Stimulated activated CD4-positive, alpha-beta T cell treated with anti-CD3 and anti-CD28 coated beads, Interleukin-1b, Interleukin-23, amount 100 ng/mL, for 24 hours (primary cell): Measurements from ENCODE around the gene GALNT1.

Experiments
- DNase-seq, 4 experiments: peaks; one replicate each; pipeline ENCODE4 v3.0.0-alpha.2; 2020; ENCODE audit warnings: low read depth in 4 of 4, low spot score in 1 of 4

Gene GALNT1

DNA sequence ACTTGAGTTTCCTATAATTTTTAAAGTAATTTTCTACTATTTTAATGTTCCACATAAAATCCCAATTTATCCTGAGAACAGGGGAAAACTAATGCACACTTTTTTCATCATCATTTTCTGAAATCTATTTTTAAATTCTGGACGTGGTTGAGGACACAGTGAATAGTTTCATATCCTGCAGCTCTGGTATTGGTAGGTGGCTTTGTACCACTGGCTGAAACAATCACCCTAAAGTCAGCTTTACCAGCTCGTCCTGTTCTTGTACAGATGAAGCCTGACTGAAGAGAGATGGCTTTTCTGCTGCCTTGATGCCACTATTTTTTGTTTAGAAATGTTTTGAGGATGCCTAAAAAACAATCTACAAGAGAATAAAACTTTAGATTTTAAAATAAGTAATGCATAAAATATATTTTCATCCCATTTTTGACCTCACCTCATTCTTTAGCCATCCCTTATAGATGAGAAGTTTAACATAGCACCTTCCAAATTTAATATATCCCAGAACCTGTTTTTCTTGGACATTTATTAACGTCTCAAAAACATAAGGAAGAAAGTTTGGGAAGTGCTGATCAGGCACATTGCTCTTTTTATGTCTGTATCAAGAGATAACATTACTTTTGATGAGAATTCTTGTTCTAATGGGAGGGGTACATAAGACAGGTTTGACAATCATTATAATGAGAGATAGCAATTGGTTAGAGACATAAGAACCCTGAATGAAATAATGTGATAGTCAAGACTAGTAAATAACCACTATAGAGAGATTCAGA, 80.9 kb downstream of the GALNT1 start:
- no peak for DNase-seq

DNA sequence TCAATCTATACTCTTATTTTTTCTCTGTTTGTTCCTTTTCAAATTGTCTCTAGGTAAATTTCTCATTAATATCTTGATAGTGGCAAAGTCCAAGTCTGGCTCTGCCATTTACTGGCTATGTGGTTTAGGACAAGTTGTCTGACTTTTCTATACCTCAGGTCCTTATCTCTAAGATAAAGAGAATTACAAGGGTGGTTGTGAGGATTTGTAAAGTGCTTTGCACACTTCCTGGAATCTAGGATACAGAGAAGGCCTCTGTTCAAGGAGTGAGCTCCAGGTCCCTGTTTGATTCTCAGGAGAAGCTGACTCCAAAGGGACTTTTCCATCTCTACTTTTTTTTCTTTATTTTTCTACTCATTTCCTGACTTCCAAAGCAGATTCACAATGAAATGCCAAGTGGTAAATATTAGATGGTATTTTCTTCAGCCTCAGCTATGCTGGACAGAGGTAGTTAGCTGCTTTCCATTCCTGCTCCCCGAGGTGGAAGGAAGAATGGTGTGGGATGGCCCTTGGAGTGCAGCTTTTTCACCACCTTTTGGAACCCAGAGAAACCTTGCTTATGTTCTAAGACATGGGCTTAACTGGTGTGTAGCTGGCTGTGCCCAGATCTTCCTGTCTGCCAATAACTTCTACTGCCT, 90.5 kb downstream of the GALNT1 start:
- no peak for DNase-seq

DNA sequence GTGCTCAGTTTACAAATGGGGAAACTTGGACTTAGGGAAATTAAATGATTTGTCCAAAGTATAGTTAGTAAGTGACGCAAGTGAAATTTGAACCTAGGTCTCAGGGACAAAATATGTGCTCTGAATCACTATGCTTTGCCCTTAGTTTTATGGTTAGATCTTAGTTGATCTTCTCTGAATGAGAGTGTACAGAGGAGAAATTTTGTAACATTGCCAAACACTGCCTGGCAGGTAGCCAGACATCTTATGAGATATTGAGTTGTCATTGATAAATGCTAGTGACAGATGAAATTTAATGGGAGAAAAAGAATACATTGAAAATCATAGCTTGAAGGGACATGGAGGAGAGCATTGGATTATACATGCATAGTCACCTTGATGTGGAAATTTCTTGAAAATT, 91.4 kb downstream of the GALNT1 start:
- DNase-seq = no peak

DNA sequence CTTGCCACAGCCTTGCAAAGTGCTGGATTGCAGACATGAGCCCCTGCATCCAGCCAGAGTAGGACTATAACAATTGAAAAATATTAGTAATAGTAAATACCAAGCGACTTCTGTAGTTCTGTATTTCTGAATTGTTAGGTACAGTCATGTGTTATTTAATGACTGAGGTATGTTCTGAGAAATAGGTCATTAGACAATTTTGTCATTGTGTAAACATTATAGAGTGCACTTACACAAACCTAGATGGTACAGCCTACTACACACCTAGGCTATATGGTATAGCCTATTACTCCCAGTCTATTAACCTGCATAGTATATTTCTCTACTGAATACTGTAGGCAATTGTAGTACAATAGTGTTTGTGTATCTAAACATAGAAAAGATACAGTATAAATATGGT, 92.1 kb downstream of the GALNT1 start:
- DNase-seq = no peak

DNA sequence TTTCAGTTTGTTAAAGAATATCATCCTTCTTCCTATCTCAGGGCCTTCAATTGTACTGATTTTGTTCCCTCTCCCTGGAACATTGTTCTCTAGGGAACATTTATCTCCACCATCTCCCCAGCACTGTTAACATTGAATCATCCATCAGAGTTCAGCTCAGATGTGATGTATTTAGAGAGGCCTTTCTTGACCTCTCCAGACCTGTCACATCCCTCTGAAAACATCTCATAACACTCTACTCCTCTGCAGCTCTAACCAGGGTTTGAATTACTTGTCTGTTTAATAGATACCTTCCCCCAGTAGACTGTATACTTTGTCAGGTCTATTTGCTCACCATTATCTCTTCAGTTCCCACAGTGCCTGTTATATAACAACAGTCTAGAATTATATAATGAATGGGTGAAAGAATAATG, 98.6 kb downstream of the GALNT1 start:
- DNase-seq = no peak

DNA sequence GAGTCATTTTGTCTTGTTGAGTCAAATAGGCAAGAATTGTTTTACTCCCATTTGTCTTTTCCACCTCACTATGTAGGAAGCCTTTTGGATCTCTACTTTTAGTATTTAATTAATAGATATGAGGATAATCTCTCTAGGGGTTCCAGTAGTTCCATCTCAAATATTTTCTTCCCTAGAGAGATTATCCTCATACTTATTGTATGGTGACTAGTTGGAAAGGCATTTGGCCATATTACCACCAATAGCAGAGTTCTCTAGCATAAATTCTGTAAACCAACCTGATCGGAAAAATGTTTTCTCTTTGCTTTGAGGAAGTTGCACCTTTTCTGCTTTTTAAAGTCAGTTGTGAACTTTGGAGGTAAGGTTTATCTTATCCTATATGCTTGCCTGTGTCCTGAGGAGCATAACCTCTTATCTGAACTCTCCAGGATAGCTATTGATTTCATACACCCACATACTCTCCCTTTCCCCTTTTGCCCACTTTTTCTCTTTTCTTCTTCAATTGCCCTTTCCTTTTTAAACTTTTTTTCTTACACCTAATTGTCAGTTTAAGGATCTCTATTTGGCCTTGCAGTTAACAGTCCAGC, 100.8 kb downstream of the GALNT1 start:
- no peak for DNase-seq

DNA sequence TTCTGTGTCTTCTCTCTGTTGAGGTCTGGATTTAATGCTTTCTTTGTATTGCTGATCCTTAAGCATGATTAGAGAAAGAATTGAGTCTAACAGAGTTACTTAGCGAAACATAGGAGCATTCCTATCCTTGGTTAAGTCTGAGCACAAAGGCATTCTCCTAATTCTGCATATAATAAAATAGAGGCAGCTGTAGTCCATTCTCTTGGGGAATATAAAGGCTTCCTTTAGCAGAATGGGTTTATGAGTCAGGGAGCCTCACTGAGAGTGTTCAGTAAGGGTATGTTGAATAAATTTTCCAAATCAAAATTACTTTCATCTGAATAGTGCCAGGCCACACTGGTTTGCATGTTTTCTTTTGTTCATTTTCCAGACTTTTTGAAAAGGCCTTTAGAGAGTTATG, 101.5 kb downstream of the GALNT1 start:
- no peak for DNase-seq

DNA sequence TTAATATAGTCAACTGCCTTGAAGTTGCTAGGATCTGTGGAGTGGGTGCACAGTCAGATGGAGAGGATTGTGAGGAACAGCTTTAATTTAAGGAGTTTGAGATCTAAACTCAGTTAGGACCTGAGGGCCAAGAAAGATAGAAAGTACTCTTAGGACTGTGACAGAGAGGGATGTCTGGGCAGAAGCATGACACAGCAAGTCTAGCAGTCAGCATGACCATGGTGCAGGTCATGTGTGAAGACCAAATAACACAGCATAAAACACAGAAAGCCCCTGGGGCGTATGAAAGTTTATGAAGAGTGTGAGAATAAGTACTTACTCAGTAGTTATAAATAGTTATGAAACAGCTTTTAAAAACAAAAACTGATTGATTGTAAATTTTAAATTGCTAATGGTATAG, 107.2 kb downstream of the GALNT1 start:
- DNase-seq = no peak

DNA sequence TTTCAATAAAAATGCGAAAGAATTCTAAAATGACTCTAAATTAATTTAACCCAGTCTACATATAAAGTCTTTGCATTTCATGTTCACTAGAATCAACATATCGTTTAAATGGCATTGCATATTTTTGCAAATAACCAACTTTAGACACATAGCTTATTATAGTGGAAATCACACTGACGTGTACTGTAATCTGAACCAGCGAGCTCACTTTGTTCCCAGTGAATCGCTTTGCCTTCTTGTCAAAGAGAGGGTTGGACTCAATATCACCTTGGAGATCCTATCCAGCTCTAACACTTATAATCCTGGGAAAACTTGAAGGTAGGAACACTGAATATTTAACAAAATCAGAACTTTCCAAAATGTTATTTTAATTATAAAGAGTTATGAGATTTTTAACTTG, 108.2 kb downstream of the GALNT1 start:
- DNase-seq = no peak

DNA sequence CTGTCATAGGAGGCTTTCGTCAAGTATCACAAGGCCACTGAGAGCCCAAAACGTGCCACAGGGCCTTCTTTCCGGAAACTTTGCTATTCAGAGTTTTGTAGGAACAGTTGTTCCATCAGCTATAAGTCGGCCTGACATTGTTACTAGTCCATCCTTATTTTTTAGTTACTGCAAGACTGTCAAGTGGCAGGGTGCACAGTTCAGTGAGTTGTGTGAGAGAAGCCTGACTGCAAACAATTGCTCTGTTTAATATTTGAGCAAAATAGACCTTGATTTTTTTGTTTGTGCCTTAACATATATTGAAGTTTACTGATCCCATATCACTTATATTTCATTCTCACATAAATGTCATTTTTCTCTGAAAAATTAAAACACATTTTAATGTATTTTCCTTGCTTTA, 110.1 kb downstream of the GALNT1 start:
- no peak for DNase-seq

DNA sequence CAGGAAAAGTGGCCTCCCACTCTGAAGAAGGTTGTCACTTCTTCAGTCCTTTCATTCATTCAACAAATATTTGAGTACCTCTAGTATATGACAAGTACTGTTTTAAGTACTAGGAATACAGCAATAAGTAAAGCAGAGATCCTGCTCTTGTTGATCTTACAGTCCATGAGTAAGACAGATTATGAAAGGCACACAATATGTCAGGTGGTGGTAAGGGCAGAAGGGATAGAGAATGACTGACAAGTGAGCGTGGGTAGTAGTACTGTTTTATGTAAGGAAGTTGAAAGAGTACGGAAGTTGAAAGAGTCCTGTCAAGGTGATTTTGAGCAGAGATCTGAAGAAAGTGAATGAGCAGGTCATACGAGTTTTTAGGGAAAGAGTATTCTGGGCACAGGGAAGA, 111.3 kb downstream of the GALNT1 start:
- no peak for DNase-seq

DNA sequence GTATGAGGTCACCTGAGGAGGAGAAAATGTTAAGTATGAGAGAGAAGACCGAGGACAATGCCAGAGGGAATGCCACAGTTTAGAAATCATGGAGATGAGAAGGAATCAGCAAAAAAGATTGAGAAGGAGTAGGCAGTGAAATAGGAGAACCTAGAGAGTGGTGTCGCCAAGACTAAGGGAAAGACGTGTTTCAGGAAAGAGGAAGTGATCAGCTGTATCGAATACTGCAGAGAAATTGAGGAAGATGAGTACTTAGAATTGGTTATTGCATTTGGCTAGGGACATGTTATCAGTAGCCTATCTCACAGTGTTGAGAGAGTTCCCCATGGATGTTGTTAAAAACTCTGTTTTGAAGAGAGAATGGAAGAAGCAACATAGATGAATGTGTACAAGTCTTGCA, 112.3 kb downstream of the GALNT1 start:
- DNase-seq = no peak

DNA sequence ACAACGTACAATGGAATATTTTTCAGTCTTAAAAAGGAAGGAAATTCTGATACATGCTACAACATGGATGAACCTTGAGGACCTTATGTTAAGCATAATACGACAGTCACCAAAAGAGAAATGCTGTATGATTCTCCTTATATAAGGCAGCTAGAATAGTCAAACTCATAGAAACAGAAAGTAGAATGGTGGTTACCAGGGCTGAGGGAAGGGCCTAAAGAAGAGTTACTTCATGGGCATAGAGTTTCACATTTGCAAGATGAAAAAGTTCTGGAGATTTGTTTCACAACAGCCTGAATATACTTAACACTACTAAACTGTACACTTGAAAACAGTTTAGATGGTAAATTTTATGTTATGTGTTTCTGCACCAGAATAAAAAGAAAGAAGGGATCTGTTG, 113.3 kb downstream of the GALNT1 start:
- no peak for DNase-seq

DNA sequence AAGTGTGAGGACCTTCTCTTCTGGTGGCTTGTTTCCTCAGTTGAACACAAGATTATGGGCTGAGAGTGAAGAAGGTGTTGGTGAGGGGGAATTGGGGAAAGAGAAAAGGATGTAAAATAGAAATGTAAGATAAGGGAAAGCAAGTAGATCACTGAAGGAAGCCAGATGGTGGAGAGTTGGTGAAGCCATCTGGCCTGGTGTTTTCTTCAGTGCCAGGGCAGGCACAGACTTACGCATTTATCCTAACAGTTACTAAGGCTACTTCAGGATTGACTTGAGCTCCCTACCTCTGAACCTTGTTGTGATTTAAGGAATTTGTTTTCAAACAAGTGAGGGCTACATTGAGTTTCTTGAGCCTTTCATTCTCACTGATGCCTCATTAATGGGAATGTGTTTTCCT, 113.8 kb downstream of the GALNT1 start:
- DNase-seq = no peak

DNA sequence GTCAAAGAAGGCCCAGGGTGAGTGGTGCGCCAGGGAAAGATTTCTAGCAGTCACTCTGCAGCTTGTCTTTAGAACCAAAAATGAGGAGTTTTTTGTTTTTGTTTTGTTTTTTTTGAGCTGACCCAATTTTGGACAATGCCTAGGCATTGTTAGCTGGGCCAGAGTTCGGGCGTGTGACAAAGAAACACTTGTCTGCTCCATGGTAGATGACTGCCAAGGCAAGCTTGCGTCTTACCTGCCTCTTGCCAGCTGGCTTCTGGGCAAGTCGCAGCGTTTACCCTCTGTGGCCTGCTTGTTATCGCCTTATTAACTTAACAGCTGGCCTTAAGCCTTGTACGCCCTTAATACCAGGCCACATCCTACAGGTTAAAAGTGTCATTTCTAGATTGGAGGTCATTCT, 114.3 kb downstream of the GALNT1 start:
- no peak for DNase-seq

DNA sequence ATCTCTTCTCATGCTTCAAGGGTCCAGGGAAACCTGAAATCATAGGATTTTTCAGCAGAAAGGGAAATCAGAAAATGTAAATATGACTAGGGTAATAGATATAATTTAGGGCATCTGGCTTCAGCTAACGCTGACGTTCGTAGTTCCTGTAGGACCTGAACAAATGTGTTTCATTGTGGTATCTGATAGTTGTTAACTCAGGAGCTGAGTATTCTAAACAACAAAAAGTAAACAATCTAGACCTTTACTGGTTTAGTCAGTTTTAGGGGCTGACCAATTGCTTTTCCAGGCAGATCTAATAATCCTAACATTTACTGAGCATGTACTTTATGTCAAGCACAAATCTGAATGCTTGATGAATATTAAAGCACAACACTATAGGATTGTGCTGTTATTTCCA, 114.8 kb downstream of the GALNT1 start:
- no peak for DNase-seq

DNA sequence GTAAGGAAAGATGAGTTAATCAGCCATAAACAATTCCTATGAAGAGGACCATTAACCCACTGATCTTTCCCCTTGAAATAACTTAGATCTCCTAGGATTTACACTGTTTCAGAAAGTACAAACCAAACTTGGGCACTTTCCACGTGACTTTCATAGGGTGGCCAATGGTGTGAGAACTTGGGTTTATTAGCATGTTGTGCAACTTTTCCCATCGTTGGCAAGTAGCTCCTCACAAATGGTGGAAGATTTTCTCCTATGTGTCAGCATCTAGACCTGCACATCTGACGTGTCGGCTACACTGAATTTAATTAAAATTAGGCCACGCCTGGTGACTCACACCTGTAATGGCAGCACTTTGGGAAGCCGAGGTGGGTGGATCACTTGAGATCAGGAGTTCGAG, 116.3 kb downstream of the GALNT1 start:
- no peak for DNase-seq

DNA sequence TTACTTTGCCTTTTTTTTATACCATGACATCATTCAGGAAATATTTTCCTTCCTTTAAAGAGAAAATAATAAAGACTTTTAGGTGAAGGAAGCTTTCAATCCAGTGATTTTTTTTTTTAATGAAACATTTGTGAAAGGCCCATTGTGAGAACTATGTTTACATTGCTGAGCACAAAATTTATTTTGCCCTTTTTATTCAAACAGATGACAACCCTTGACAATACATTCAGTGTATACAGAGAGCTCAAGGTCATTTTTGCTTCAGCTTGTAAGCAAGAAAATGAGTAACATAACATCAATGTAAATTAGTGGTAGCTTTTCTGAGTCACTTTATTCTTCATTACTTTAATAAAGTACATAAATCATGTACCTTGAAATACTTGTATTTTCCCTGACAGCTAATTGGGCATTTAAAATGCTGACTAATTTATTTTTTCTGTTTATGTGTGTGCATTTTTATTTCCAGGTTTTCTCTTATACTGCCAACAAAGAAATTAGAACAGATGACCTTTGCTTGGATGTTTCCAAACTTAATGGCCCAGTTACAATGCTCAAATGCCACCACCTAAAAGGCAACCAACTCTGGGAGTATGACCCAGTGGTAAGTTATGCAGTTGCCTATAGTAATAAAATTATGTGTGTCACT, 121.6 kb downstream of the GALNT1 start:
- DNase-seq = no peak

DNA sequence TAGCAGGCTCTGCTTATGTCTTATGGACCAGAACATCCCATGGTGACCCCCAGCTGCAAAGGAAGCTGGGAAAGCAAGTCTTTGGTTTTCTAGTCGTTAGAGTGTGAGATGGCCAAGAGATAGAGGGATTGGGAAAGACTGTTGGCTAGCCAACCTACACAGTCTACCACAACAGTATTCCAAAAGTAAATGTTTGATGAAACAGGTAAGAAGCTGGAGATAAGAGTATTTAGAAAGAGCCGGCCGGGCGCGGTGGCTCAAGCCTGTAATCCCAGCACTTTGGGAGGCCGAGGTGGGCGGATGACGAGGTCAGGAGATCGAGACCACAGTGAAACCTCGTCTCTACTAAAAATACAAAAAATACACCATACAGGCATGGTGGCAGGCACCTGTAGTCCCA, 124.4 kb downstream of the GALNT1 start:
- DNase-seq = no peak

DNA sequence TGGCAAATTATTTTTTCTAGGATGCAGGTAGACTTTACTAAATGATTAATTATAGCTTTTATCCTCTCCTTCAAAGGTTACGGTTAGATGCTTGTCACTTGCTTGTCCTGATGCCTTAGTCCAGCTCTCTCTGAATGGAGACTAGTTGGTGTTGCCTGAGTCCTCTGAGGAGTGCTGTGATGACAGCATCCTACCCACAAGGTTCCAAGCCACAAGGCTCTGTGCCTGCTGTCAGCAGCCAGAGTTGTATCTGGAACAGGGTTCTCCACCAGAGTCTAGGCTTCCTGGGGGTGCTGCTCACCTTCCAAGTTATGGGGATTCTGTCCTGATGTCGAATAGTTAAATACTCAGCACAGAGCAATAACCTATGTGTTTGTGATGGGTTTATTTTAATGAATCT, 125.7 kb downstream of the GALNT1 start:
- DNase-seq = no peak

DNA sequence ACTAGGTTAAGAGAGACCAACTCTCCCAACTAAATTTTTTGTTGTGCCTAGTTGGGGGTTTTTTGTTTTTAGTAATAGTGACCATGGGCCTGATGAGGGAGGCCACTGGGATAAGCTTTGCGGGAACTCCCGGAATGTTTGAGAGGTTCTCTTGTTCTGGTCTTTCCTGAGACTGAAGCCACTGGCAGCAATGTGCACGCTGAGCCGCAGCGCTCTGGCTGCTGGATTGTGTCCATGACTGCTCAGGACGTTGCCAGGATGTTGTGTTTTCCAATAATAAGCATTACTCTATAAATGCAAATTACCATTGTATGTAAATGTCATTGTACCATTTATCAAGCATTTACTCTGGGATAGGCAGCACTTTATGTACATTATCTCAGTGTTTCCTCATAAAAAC, 126.1 kb downstream of the GALNT1 start:
- no peak for DNase-seq

DNA sequence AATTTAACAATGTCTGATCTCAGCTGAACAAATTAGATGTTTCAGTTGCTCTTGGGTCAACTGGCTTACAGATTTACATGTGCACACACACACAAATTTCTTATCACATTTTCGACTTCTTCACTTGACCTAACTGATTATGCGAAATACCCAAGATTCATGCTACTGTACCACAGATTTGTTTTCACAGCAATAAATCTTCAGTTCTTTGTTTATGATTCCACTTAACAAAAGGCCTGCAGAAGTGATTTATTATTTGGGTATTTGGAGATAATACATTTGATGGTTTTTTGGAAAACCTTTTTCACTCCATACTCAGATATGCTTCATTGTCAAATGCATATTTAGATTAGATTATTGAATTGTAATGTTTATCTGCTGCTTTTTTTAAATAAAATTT, 129.0 kb downstream of the GALNT1 start:
- no peak for DNase-seq
